ENCODE measurements around the gene CYP3A5. TPM values are rescaled to one million over a fixed set of nuclear protein-coding genes. Genes with fewer than 3 reads are reported as not detected.

The CYP3A5 gene
- polyA plus RNA-seq, 2 of the 4 experiments (the other 2 are of a cell fraction) = 2.3 to 9.7 TPM

GRCh38 chr7:99674995-99675742 lies 4.6 kb downstream of the CYP3A5 start:
- CTCF ChIA-PET = interaction anchor here (1.0 to 1.7 kb wide), 2 partner anchors 163 to 304 kb away, joined by 5 to 6 read pairs; no protein-coding TSS in a partner anchor
- WGBS (ENCODE audit: missing lambda C conversion rate) = 78% methylated on average over 2 of the region's 2 CpGs

DNA sequence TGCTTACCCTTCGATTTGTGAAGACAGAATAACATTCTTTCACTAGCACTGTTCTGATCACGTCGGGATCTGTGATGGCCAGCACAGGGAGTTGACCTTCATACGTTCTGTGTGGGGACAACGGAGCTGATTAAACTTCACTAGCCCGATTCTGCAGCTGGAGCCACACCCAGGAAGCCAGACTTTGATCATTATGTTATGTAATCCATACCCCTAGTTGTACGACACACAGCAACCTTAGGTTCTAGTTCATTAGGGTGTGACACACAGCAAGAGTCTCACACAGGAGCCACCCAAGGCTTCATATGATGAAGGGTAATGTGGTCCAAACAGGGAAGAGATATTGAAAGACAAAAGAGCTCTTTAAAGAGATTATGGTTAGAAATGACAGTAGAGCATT lies 7.2 kb downstream of the CYP3A5 start:
- DNase-seq (ENCODE audit: low read depth in 1 of 2, low spot score in 1 of 2) = no peak
- Histone ChIP-seq H3K4me3 (no peak overlapping the region), H3K9me3 (no peaks in the 10 kb centered on the region), H3K4me1 (peaks cover under 1% of the 10 kb centered on the region; the same call in 1 of the 3 replicates), H3K27ac (no peak overlapping the region), H3K4me2 (no peak overlapping the region)
- POLR2A ChIA-PET = no interaction called here
- CTCF ChIA-PET = no interaction called here
- no peak for ATAC-seq
- FAIRE-seq = no peak
- WGBS (ENCODE audit: missing lambda C conversion rate) = 80% methylated on average over 7 of the region's 7 CpGs
- no peak for TF ChIP-seq NR3C1 (IDR thresholded peaks at IDR 0.05)

More at GRCh38 chr7:99674995-99675742, 4.6 kb downstream of the CYP3A5 start:
- POLR2A ChIA-PET = no interaction called here
- TF ChIP-seq EHMT2 (IDR thresholded peaks at IDR 0.05; ENCODE audit: low read depth) (no peak), CBX8 (IDR thresholded peaks at IDR 0.05) (no peak), FOSB (CRISPR knock-in tag; IDR thresholded peaks at IDR 0.05) (no peak), POLR2AphosphoS2 (conservative IDR thresholded peaks at IDR 0.05; ENCODE audit: low read length) (no peak), KDM5A (IDR thresholded peaks at IDR 0.05) (no peak), NFE2L2 (conservative IDR thresholded peaks at IDR 0.05; ENCODE audit: low read length) (no peak), FOSL2 (IDR thresholded peaks at IDR 0.05) (no peak), FOSL2 (CRISPR knock-in tag; IDR thresholded peaks at IDR 0.05) (no peak), RARB (CRISPR knock-in tag; IDR thresholded peaks at IDR 0.05) (no peak), BHLHE40 (IDR thresholded peaks at IDR 0.05; ENCODE audit: low read depth, low read length) (no peak), EP300 (IDR thresholded peaks at IDR 0.05) (no peak), HEYL (CRISPR knock-in tag; IDR thresholded peaks at IDR 0.05) (no peak), REST (IDR thresholded peaks at IDR 0.05) (no peak), CHD4 (IDR thresholded peaks at IDR 0.05; ENCODE audit: borderline replicate concordance) (no peak), HOXB13 (CRISPR knock-in tag; IDR thresholded peaks at IDR 0.05; ENCODE audit: low read depth) (no peak), CTCF (IDR thresholded peaks at IDR 0.05) (no peak), FOXS1 (CRISPR knock-in tag; IDR thresholded peaks at IDR 0.05) (no peak), CBX2 (IDR thresholded peaks at IDR 0.05; ENCODE audit: borderline replicate concordance, low read depth) (no peak)
- TF ChIP-seq, protein P1, sequence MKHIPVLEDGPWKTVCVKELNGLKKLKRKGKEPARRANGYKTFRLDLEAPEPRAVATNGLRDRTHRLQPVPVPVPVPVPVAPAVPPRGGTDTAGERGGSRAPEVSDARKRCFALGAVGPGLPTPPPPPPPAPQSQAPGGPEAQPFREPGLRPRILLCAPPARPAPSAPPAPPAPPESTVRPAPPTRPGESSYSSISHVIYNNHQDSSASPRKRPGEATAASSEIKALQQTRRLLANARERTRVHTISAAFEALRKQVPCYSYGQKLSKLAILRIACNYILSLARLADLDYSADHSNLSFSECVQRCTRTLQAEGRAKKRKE (CRISPR knock-in tag; IDR thresholded peaks at IDR 0.05; ENCODE audit: low read depth) = no peak
- TF ChIP-seq, protein P2, sequence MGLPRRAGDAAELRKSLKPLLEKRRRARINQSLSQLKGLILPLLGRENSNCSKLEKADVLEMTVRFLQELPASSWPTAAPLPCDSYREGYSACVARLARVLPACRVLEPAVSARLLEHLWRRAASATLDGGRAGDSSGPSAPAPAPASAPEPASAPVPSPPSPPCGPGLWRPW (IDR thresholded peaks at IDR 0.05) = no peak
- peaks cover 21% of the 10 kb centered on the region for H3K4me1 ChIP-seq
- H3K4me2 ChIP-seq = no peak overlapping the region
- H3K4me3 ChIP-seq = no peak overlapping the region
- DNase-seq (ENCODE audit: low read depth in 1 of 2, low spot score in 1 of 2) = no peak
- no peak for FAIRE-seq
- ATAC-seq = no peak
- no peak overlapping the region for H3K27ac ChIP-seq
- H3K9me3 ChIP-seq = peaks cover under 1% of the 10 kb centered on the region; the same call in 2 of the 3 replicates

Data from A549 (cell line).